NCI-H82 (cell line): Measurements from ENCODE around the gene VPS11.

Experiments
- DNase-seq: peaks from one replicate; lab custom pipeline; 2025; lab: John Stamatoyannopoulos, UW

VPS11 gene

DNA sequence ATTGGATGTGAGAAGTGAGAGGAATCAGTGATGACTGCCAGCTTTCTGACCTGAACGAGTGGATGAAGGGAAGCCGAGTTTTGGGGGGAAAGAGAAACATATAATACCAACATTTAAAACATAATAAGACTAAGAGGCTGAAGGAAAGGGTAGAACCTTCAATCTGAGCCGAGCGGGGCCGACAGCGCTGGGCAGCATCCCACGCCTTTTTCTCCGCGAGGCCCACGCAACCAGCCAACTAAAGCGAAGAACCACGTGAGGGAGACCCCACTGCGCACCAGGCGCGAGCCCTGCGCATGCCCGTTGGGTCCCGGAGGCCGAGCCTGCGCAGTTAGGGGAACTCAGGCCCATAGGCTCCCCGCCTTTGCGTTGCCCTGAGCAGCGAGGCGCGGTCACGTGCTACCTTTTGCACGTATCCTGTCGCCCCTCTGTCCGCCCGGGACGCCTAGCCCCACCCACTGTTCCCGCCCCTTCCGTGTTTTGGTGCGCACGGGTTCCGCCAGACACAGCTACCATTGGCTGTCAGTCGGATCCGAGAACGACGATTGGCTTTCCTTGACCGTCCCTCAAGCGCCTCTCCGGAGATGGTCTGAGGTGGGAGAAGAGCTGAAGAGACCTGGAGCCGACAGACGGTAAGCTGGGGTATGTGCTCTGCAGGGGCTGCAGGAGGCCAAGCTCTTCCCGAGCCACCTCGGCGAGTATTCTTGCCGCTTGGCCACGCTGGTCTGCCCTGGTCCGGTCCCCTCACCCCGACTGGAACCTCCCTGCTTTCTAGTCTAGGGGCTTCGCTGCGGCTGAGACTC lies 53.6 kb downstream of the VPS11 start, which contains the start of gene HINFP:
Gene HINFP (plus strand): TSS at position 573 of the 803 bp plus-strand sequence. CDS start 5,365 bp downstream, outside the sequence.
- peak; percentile 99 for DNase-seq

DNA sequence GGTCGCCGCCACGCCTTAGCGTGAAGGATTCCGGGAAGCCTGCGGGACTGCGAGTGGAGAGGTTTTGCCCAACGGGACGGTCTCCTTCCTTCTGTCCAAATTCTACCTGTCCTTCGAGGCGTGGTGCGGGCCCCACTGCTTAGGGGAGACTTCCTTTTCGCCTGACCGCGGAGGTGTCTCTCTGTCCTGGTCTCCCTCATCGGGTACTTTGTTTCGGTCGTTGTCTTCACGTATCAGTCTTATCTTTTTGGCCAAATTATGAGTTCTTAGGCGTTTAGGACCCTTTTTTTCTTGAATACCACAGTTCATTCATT lies 54.1 kb downstream of the VPS11 start:
- no peak for DNase-seq

DNA sequence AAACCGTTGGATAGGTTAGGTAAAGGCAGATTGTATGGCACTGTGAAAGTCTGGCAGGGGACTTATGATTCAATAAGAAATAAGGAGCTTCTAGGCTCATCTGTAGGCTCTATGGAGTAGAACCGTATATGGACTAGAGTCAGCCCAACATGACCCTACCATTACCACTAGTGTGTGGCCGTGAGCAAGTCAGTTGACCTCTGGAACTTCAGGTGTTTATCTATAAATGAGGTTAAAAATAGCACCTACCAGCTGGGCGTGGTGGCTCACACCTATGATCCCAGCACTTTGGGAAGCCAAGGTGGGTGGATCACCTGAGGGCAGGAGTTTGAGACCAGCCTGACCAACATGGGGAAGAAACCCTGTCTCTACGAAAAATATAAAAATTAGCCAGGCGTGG lies 58.2 kb downstream of the VPS11 start:
- DNase-seq, result no peak

DNA sequence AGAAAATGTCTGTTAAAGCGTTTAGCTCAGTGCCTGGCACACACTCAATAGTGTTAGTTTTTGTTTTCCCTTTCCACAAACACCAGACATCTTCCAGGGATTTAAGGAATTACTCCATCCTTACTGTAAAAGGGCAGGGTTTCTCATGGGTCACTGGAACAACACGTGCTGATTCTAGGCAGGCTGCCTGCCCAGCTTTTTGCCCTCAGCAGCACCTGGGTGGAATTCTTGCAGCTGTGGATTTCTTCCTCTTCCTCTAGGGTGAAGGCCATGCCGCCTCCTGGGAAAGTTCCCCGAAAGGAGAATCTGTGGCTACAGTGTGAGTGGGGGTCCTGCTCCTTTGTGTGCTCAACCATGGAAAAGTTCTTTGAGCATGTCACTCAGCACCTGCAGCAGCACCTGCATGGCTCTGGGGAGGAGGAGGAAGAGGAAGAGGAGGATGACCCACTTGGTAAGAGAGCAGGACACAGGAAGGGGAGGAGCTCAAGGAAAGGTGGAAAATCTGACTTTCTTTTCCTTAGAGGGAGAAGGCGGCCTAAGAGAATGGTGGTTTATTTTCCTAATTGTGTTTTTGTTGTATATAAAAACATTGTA lies 59.2 kb downstream of the VPS11 start:
- DNase-seq, result no peak

DNA sequence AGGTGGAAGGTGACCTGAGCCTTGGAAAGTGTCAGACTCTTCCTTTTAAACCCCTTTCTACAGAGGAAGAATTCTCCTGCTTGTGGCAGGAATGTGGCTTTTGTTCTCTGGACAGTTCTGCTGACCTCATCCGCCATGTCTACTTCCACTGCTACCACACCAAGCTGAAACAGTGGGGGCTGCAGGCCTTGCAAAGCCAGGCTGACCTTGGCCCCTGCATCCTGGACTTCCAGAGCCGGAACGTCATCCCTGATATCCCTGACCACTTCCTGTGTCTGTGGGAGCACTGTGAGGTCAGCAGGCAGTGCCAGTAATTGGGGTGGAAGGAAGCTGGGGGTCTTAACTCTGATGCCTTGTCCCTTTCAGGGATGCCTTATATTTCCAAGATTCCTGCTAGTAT lies 63.0 kb downstream of the VPS11 start:
- no peak for DNase-seq
